ENCODE results near the gene SERBP1.
A peak's percentile ranks its signal among the peaks of the same experiment; 100 is the strongest.

SERBP1 gene

DNA sequence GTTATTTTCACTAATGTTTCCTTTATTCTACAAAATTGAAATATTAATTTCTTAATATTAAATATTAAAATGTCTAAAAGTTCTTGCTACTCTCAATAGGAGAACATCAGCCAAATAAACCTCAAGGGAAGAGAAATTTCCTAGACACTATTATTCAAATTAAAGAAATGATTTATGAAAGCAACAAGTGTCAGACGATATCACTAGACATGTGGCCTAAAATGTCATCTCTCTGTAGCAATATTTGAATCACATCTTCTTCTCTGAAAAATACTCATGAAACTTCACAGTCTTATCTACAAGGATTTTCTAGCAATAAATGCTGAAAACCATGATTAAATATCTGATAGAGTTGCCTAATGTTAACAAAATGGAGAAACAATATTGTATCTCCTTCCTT is 2.5 kb upstream of the SERBP1 start:
- TF ChIP-seq CTCF (conservative IDR thresholded peaks at IDR 0.05; ENCODE audit: low read length): no peak

DNA sequence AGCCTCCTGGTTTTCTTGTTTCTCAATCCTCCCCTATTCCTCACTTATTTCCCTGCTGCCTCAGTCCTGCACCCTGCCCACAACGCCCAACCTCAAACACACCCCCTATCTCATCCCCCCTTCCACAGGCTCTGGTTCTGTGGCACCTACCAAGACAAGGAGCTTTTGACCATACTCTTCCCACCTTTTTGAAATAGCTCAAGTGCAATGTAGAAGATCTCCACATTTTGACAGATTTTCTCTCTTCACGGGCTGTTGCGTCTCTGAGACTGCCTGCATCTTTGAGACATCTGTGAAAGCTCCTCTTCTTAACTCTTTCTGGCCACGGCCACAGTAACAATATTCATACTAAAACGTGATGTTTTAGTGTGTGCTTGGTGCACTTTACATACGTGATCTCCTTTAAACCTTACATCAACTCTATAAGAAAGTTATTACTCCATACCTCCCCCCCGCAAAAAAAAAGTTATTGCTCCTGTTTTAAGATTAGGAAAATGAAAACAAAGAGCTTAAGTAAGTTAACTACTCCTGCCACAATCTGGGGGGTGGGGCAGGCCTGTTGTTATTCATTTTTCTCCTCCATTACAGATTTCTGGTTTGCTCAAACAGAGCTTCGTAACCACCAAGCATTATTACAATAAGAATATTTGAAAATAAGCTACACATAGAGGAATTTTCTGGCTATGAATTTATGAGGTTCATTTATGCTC is 1.8 kb upstream of the SERBP1 start:
- no peak for TF ChIP-seq CTCF (conservative IDR thresholded peaks at IDR 0.05; ENCODE audit: low read length)
- H3K4me3 ChIP-seq (ENCODE audit: low read length): peak overlapping the region; percentile 93
- DNase-seq (ENCODE audit: low read depth): no peak

More for the DNA sequence above, 2.5 kb upstream of the SERBP1 start:
- H3K4me3 ChIP-seq (ENCODE audit: low read length): no peak overlapping the region
- no peak for DNase-seq (ENCODE audit: low read depth)

DNA sequence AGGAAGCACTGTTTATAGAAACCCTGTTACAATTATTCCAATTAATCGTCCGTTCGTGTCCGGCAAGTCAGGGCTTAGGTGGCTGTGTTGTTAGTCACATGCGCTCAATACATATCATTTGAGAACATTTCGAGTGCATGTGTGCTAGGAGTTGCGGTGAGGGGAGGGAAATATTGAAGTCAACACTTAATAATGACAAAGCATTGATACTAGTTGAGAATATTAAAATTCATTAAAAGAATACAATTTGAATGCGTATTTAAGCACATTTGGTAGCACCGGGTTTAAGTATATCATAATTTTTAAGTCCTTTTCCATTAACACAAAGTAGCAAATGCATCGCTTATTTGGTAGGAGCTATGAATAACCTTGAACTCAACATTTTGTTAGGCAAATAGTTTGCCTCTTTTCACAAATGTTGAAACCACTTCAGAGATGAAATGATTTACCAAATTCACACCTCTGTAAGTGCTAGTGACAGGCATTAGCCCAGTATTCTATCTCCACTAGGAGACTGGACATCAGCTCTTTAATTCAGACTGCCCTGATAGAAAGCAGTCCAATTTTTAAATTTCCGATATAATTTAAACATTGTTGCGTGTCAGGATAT is 1.1 kb upstream of the SERBP1 start:
- DNase-seq (ENCODE audit: low read depth): no peak
- TF ChIP-seq CTCF (conservative IDR thresholded peaks at IDR 0.05; ENCODE audit: low read length): no peak
- H3K4me3 ChIP-seq (ENCODE audit: low read length): peak overlapping the region; percentile 93

DNA sequence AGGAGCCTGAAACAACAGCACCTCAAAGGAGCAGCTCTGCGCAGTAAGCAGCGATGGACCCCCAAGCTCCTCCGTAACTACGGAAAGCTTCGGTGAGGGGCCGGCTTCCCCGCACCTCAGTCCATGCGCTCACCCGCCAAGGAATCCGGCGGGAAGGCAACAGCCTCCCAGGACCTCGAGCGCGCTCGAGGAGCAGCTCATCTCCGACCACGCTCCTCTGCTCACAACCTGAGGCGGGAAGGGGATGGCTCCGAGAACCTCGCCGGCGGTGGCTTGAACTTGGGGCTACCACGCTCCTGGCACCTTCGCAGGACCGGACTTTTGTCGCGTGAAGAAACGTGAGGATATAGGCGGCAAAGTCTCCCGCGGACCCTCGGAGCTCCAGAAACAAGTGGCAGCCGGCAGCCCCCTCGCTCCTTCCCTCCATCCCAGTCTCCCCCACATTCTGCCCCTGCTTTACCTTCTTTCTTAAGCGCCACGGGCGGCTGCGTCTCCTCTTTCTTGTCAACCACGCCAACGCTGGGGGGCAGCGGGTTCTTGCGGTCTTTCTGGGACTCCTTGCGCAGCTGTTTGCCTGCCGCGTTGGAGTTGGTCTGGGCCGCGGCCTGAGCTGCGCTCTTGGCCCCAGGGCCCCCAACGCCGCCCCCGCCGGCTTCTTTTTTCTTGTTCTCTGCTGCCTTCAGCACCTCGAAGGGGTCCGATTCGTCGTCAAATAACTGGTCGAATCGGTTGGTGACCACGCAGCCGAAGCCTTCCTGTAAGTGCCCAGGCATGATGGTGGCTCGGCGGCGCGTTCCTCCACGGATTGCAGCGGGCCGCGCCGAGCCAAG is 459 bp downstream of the SERBP1 start:
- no peak for TF ChIP-seq CTCF (conservative IDR thresholded peaks at IDR 0.05; ENCODE audit: low read length)
- no peak for DNase-seq (ENCODE audit: low read depth)
- H3K4me3 ChIP-seq (ENCODE audit: low read length): peak overlapping the region; percentile 93

GRCh38 chr1:67429011-67429527 is 1.1 kb downstream of the SERBP1 start:
- no peak for TF ChIP-seq CTCF (conservative IDR thresholded peaks at IDR 0.05; ENCODE audit: low read length)
- DNase-seq (ENCODE audit: low read depth): no peak
- H3K4me3 ChIP-seq (ENCODE audit: low read length): peak overlapping the region; percentile 93

DNA sequence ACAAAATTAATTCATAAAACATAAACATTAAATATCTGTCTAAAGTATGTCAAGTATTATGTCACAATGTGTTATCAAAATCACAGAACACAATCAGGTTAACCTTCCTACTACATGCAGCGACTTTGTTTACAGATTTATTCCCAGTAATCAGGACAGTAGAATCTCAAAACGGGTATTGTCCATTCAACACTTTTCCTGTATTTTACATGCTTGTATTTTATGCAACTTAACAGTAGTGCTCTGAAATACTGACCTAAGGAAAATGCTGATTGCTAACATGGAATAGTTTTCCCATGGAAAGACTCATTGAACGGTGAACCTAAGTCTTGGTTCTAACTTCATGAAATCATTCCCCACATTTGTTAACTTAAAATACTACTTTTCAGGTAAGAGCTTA is 2.3 kb downstream of the SERBP1 start:
- H3K4me3 ChIP-seq (ENCODE audit: low read length): peak overlapping the region; percentile 93
- no peak for DNase-seq (ENCODE audit: low read depth)
- no peak for TF ChIP-seq CTCF (conservative IDR thresholded peaks at IDR 0.05; ENCODE audit: low read length)

Measured in AG10803 (cell line).